Amniotic stem cell (primary cell): ENCODE data around the gene NHLRC2.
A peak's percentile ranks its signal among the peaks of the same experiment; 100 is the strongest.
"Not testable (repeated sequence)": the region's sequence is repeated elsewhere in the genome, so short reads cannot be mapped to it uniquely, and the experiment has no call there.

Source experiments
- DNase-seq: peaks from one replicate; lab custom pipeline; 2025; lab: John Stamatoyannopoulos, UW

The NHLRC2 gene

GRCh38 chr10:113854013-113854760 is at the start of gene NHLRC2, which contains the start of gene DCLRE1A:
TSS of gene NHLRC2 (plus strand) at chr10:113854661. CDS start at chr10:113854873, 212 bp downstream.
TSS of gene DCLRE1A (minus strand) at chr10:113854082. CDS start at chr10:113853182, 900 bp downstream.
- peak; percentile 42 for DNase-seq

- DNase-seq, result no peak
Observed at GRCh38 chr10:113806503-113806902, 48.0 kb upstream of the NHLRC2 start.

- no peak for DNase-seq
Observed at GRCh38 chr10:113808168-113808567, 46.3 kb upstream of the NHLRC2 start.

- DNase-seq, result not testable (repeated sequence)
Observed at GRCh38 chr10:113814700-113815099, 39.8 kb upstream of the NHLRC2 start.

- DNase-seq, result no peak
Observed at GRCh38 chr10:113819989-113820388, 34.5 kb upstream of the NHLRC2 start.

GRCh38 chr10:113820507-113820906 is 34.0 kb upstream of the NHLRC2 start:
- DNase-seq, result no peak

- DNase-seq, result not testable (repeated sequence)
Observed at GRCh38 chr10:113821306-113821705, 33.2 kb upstream of the NHLRC2 start.

GRCh38 chr10:113822174-113822573 is 32.3 kb upstream of the NHLRC2 start:
- DNase-seq, result no peak

- no peak for DNase-seq
Observed at GRCh38 chr10:113823389-113823788, 31.1 kb upstream of the NHLRC2 start.

- DNase-seq, result no peak
Observed at GRCh38 chr10:113825791-113826190, 28.7 kb upstream of the NHLRC2 start.

GRCh38 chr10:113828567-113828966 is 25.9 kb upstream of the NHLRC2 start:
- DNase-seq, result not testable (repeated sequence)

- no peak for DNase-seq
Observed at GRCh38 chr10:113842171-113842570, 12.3 kb upstream of the NHLRC2 start.

- no peak for DNase-seq
Observed at GRCh38 chr10:113843972-113844485, 10.4 kb upstream of the NHLRC2 start.

GRCh38 chr10:113846036-113846435 is 8.4 kb upstream of the NHLRC2 start:
- DNase-seq, result no peak

- DNase-seq, result no peak
Observed at GRCh38 chr10:113849140-113849803, 5.2 kb upstream of the NHLRC2 start.

- DNase-seq, result no peak
Observed at GRCh38 chr10:113849946-113850345, 4.5 kb upstream of the NHLRC2 start.

- DNase-seq, result no peak
Observed at GRCh38 chr10:113853578-113854012, 866 bp upstream of the NHLRC2 start.

GRCh38 chr10:113854761-113855588 is 514 bp downstream of the NHLRC2 start:
- DNase-seq, result peak; percentile 18

- DNase-seq, result no peak
Observed at GRCh38 chr10:113856563-113856962, 2.1 kb downstream of the NHLRC2 start.

GRCh38 chr10:113857210-113857609 is 2.7 kb downstream of the NHLRC2 start:
- DNase-seq, result no peak

GRCh38 chr10:113858541-113858940 is 4.1 kb downstream of the NHLRC2 start:
- DNase-seq, result no peak

- no peak for DNase-seq
Observed at GRCh38 chr10:113859261-113859660, 4.8 kb downstream of the NHLRC2 start.
